ENCODE results near the gene RAI1.

DNA sequence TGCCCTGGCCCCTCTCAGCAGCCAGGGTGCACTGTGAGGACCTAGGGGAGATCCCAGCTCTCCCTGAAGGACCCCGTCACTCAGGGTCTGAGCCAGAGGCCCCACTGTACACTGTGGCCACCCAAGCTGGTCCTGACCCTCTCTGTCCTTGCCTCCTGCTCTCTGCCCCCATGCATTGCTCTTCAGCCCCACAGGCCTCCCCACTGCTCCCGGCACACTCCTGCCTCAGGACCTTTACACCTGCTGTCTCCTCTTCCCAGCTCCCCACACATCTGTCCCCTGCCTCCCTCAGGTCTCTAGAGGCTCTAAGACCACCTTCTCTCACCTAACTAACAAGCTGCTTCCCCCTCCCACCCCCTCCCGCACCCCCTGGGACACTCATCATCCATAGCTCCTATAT lies 12.9 kb upstream of the RAI1 start:
- TF ChIP-seq, protein P1, sequence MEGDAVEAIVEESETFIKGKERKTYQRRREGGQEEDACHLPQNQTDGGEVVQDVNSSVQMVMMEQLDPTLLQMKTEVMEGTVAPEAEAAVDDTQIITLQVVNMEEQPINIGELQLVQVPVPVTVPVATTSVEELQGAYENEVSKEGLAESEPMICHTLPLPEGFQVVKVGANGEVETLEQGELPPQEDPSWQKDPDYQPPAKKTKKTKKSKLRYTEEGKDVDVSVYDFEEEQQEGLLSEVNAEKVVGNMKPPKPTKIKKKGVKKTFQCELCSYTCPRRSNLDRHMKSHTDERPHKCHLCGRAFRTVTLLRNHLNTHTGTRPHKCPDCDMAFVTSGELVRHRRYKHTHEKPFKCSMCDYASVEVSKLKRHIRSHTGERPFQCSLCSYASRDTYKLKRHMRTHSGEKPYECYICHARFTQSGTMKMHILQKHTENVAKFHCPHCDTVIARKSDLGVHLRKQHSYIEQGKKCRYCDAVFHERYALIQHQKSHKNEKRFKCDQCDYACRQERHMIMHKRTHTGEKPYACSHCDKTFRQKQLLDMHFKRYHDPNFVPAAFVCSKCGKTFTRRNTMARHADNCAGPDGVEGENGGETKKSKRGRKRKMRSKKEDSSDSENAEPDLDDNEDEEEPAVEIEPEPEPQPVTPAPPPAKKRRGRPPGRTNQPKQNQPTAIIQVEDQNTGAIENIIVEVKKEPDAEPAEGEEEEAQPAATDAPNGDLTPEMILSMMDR (IDR thresholded peaks at IDR 0.05; ENCODE audit: insufficient read depth, low read depth, low read length), result no peak
- TF ChIP-seq EZH2 (IDR thresholded peaks at IDR 0.05; ENCODE audit: insufficient read depth, low read length), result no peak
